ENCODE data around the gene MAP4.

DNA sequence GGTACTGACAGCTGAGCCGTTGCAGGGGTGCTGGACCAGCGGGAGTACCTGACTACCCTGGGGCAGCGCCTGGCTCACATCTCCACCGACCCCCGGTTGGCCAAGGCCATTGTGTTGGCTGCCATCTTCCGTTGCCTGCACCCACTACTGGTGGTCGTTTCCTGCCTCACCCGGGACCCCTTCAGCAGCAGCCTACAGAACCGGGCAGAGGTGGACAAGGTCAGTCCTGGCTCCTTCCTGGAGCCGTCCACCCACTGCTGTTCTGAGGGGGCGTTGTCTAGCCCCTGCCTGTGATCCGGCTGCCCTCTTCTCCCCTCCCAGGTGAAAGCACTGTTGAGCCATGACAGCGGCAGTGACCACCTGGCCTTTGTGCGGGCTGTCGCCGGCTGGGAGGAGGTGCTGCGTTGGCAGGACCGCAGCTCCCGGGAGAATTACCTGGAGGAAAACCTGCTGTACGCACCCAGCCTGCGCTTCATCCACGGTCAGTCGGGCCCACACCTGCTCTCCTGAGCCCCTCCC, 167.6 kb downstream of the MAP4 start:
- TF ChIP-seq CTCF (conservative IDR thresholded peaks at IDR 0.05 in 1 of 2, IDR thresholded peaks at IDR 0.05 in 1 of 2; ENCODE audit: low read depth in 1 of 2, low read length in 2 of 2) (no peak), EZH2 (IDR thresholded peaks at IDR 0.05; ENCODE audit: low read length, missing control alignments) (no peak)

Data from fibroblast of lung (primary cell).